Ishikawa (cell line): Measurements from ENCODE around the gene MT1B.

Source experiments
- CEBPB ChIP-seq: IDR thresholded peaks from 2 replicates; pipeline ENCODE4 v1.6.1; 2012
- CREB1 ChIP-seq: IDR thresholded peaks from 2 replicates; pipeline ENCODE4 v1.6.1; 2012; ENCODE audit warnings: low read depth
- EGR1 ChIP-seq: IDR thresholded peaks from 2 replicates; pipeline ENCODE4 v1.6.1; 2012
- EP300 ChIP-seq: IDR thresholded peaks from 2 replicates; pipeline ENCODE4 v1.6.1; 2012; ENCODE audit warnings: borderline replicate concordance
- FOXM1 ChIP-seq: IDR thresholded peaks from 2 replicates; pipeline ENCODE4 v1.6.1; 2012; ENCODE audit warnings: low read depth, borderline replicate concordance
- NFIC ChIP-seq: IDR thresholded peaks from 2 replicates; pipeline ENCODE4 v1.6.1; 2012
- RAD21 ChIP-seq: IDR thresholded peaks from 2 replicates; pipeline ENCODE4 v1.6.1; 2012; ENCODE audit warnings: low read depth
- TAF1 ChIP-seq: IDR thresholded peaks from 2 replicates; pipeline ENCODE4 v1.6.1; 2012; ENCODE audit warnings: low read depth, mild to moderate bottlenecking
- TCF12 ChIP-seq: IDR thresholded peaks from 2 replicates; pipeline ENCODE4 v1.6.1; 2012; ENCODE audit warnings: low read depth
- TEAD4 ChIP-seq: IDR thresholded peaks from 2 replicates; pipeline ENCODE4 v1.6.1; 2012
- YY1 ChIP-seq: IDR thresholded peaks from 2 replicates; pipeline ENCODE4 v1.6.1; 2012; ENCODE audit warnings: low read depth
- ZBTB7A ChIP-seq: IDR thresholded peaks from 2 replicates; pipeline ENCODE4 v1.6.1; 2012; ENCODE audit warnings: low read depth
- TF ChIP-seq, protein P1 (sequence below): IDR thresholded peaks from 2 replicates; pipeline ENCODE4 v1.6.1; 2012
- TF ChIP-seq, protein P2 (sequence below): IDR thresholded peaks from 2 replicates; pipeline ENCODE4 v1.6.1; 2012; ENCODE audit warnings: low read depth, mild to moderate bottlenecking
- TF ChIP-seq, protein P3 (sequence below): IDR thresholded peaks from 2 replicates; pipeline ENCODE4 v1.6.1; 2012

MT1B gene

DNA sequence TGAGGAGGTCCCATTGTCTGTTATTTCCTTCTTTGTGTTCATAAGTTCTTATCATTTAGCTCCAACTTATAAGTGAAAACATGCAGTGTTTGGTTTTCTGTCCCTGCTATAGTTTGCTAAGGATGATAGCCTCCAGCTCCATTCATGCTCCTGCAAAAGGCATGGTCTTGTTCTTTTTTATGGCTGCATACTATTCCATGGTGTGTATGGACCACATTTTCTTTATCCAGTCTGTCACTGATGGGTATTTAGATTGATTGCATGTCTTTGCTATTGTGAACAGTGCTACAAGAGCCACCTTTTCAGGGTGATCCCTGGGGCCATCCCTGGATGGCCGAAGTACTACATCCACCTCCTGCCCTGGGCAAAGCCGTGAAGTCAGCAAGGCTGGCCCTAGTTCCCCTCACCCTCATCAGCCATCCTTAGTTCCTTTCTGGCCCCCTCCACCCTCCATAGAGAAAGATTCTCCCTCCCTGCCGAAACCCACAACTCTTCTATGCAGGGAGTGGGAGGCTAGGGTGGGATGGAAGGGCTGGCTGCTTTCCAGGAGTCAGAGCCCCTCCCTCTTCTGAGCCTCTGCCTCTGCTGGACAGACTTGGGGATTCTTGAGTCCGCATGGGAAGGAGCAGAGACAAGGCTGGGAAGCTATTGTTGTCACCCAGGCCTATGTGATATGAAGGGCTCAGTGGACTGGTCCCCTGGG is 38.9 kb downstream of the MT1B start:
- TF ChIP-seq NFIC, result no peak
- TF ChIP-seq CEBPB, result no peak
- no peak for TF ChIP-seq RAD21
- TF ChIP-seq, protein P1, sequence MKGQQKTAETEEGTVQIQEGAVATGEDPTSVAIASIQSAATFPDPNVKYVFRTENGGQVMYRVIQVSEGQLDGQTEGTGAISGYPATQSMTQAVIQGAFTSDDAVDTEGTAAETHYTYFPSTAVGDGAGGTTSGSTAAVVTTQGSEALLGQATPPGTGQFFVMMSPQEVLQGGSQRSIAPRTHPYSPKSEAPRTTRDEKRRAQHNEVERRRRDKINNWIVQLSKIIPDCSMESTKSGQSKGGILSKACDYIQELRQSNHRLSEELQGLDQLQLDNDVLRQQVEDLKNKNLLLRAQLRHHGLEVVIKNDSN, result no peak
- no peak for TF ChIP-seq FOXM1
- TF ChIP-seq CREB1, result no peak
- no peak for TF ChIP-seq TCF12
- TF ChIP-seq, protein P2, sequence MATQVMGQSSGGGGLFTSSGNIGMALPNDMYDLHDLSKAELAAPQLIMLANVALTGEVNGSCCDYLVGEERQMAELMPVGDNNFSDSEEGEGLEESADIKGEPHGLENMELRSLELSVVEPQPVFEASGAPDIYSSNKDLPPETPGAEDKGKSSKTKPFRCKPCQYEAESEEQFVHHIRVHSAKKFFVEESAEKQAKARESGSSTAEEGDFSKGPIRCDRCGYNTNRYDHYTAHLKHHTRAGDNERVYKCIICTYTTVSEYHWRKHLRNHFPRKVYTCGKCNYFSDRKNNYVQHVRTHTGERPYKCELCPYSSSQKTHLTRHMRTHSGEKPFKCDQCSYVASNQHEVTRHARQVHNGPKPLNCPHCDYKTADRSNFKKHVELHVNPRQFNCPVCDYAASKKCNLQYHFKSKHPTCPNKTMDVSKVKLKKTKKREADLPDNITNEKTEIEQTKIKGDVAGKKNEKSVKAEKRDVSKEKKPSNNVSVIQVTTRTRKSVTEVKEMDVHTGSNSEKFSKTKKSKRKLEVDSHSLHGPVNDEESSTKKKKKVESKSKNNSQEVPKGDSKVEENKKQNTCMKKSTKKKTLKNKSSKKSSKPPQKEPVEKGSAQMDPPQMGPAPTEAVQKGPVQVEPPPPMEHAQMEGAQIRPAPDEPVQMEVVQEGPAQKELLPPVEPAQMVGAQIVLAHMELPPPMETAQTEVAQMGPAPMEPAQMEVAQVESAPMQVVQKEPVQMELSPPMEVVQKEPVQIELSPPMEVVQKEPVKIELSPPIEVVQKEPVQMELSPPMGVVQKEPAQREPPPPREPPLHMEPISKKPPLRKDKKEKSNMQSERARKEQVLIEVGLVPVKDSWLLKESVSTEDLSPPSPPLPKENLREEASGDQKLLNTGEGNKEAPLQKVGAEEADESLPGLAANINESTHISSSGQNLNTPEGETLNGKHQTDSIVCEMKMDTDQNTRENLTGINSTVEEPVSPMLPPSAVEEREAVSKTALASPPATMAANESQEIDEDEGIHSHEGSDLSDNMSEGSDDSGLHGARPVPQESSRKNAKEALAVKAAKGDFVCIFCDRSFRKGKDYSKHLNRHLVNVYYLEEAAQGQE, result no peak
- TF ChIP-seq, protein P3, sequence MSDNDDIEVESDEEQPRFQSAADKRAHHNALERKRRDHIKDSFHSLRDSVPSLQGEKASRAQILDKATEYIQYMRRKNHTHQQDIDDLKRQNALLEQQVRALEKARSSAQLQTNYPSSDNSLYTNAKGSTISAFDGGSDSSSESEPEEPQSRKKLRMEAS, result no peak
- TF ChIP-seq EP300, result no peak

DNA sequence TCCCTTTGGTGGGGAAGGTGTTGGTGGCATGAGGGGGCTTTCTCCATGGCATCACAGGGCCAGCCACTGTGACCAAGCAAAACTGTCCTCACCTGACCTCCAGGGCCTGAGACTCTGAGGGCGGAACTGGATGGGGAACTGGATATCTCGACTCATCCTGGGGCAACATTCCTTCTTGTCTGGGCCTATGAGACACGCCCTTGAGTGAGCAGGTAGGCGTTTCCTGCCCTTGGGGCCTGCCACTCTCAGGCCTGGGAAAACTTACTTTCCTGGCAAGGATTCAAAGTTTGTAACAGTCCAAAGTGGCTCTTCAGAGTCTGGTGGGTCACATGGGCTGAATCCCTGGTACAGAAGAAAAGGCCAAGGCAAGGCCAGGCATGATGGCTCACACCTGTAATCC is 40.2 kb downstream of the MT1B start:
- TF ChIP-seq EP300 (peak; percentile 91), FOXM1 (peak; percentile 60; the same call in 1 of the 2 replicates), TEAD4 (peak; percentile 82), TCF12 (peak; percentile 89), ZBTB7A (no peak), NFIC (peak; percentile 88)
- TF ChIP-seq, protein P2, result no peak
- TF ChIP-seq, protein P3, result peak; percentile 45; the same call in 1 of the 2 replicates
- TF ChIP-seq, protein P1, result peak; percentile 88

DNA sequence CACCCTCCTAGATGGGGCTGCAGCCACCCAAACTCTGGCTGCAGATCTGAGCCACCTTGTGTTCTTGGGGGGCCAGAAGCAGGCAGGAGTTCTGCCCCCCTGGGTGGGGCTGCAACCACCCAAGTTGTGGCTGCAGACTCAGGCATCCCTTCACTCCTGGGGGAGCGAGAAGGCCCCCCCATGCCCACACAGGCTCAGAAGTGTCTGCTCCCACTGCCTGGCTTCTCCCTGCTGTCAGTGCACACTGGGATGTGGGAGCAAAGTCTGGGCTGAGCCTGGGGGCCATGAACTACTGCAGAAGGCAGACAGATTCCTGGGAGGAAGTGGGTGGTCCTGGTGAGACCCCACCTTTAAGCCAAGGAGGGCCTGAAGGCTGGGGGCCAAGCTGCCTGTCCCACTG is 43.6 kb downstream of the MT1B start:
- TF ChIP-seq TEAD4 (no peak), FOXM1 (no peak), RAD21 (no peak), EP300 (no peak), NFIC (no peak), ZBTB7A (no peak), EGR1 (no peak), CREB1 (no peak), YY1 (no peak), TCF12 (no peak), TAF1 (no peak), CEBPB (no peak)
- TF ChIP-seq, protein P3, result no peak
- TF ChIP-seq, protein P2, result no peak
- TF ChIP-seq, protein P1, result no peak
